ENCODE data around the gene PRDM8. TPM values are rescaled to one million over a fixed set of nuclear protein-coding genes. Genes with fewer than 3 reads are reported as not detected.

The PRDM8 gene
- total RNA-seq, 4 donors from 2014 or later, result 24.1 to 63.5 (median 34.3) TPM

DNA sequence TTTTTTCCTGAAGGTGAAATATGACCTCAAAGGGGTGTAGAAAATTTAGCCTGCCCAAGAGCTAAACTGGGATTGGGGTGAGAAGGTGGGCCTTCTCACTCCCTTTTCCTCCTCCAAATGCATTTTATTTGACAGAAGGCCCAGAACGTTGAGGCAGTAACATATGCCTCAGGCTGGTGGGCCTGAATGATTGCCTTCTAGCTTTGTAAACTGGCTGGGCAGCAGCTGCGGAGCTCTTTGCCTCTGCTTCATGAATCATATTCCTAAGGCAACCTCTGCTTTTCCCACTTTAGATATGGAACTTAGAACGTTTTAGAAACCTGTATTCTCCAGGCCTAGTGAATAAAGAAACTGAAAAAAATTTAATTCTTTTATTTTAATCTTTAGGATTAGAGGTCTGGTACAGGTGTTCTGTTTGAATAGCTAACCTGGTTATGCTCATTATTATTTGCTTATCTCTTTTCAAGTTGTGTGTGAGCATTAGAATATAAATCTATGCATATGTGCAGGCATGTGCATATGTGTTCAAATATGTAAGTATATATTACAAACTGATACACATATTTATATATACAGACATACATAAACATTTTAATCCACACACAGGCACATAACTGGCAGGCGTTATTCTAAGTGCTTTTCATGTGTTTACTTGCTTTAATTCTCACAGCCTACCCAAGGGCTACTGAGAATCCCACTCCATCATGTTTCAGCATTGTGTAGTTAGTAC is 11.5 kb downstream of the PRDM8 start:
- TF ChIP-seq POLR2AphosphoS5 (IDR thresholded peaks at IDR 0.05) (no peak), CTCF (IDR thresholded peaks at IDR 0.05) (no peak), EP300 (IDR thresholded peaks at IDR 0.05) (no peak), POLR2A (IDR thresholded peaks at IDR 0.05; ENCODE audit: low read depth) (no peak)
- Histone ChIP-seq H3K4me3 (no peak overlapping the region), H3K9me3 (no peaks in the 10 kb centered on the region), H3K27me3 (peaks cover 0 to 9% (median 0%) of the 10 kb centered on the region in 4 donors), H3K27ac (replicated peaks in 1 of 4) (no peak overlapping the region), H3K36me3 (no peaks in the 10 kb centered on the region), H3K4me1 (peaks cover 6 to 24% (median 17%) of the 10 kb centered on the region in 4 donors)
- DNase-seq (ENCODE audit: extremely low spot score), result no peak
- intact Hi-C loops (cut with DNase I), result no loop called here
- whole genome bisulfite sequencing, result 87% methylated on average over 4 of the region's 4 CpGs

GRCh38 chr4:80209340-80209701 is 12.0 kb downstream of the PRDM8 start:
- TF ChIP-seq POLR2AphosphoS5 (IDR thresholded peaks at IDR 0.05) (no peak), EP300 (IDR thresholded peaks at IDR 0.05) (no peak), CTCF (IDR thresholded peaks at IDR 0.05) (no peak), POLR2A (IDR thresholded peaks at IDR 0.05; ENCODE audit: low read depth) (no peak)
- no peaks in the 10 kb centered on the region for H3K36me3 ChIP-seq
- WGBS, result 96% methylated on average over 2 of the region's 2 CpGs
- peaks cover 6 to 19% (median 14%) of the 10 kb centered on the region in 4 donors for H3K4me1 ChIP-seq
- H3K9me3 ChIP-seq, result no peaks in the 10 kb centered on the region
- H3K4me3 ChIP-seq, result no peak overlapping the region
- no peak overlapping the region for H3K27ac ChIP-seq (replicated peaks in 1 of 4)
- peaks cover 0 to 9% (median 0%) of the 10 kb centered on the region in 4 donors for H3K27me3 ChIP-seq
- DNase-seq (ENCODE audit: extremely low spot score), result no peak
- intact Hi-C loops (cut with DNase I), result no loop called here

DNA sequence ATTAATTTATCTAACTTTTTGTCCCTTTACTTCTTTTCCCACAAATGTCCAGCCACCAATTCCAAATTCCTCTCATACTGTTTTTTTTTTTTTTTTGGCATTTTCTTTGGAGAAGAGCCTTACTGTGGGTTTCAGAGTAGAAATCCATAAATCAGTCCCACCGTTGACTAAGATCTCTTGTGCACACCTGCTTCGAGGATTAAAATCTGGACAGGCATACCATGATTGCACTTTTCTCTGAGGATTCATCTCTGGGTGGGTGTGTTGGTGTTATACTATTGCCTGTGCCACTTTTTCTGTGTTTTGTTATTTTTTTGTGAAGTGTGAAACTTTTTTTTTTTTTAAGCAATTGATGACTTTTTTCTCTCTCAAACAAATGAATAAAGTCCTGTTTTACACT is 13.2 kb downstream of the PRDM8 start:
- intact Hi-C loops (cut with DNase I), result loop anchor here (5.0 kb wide), 1 partner anchor 1258 kb away; no protein-coding TSS in a partner anchor
- TF ChIP-seq POLR2AphosphoS5 (IDR thresholded peaks at IDR 0.05) (no peak), POLR2A (IDR thresholded peaks at IDR 0.05; ENCODE audit: low read depth) (no peak), EP300 (IDR thresholded peaks at IDR 0.05) (no peak), CTCF (IDR thresholded peaks at IDR 0.05) (no peak)
- Histone ChIP-seq H3K36me3 (no peaks in the 10 kb centered on the region), H3K27ac (replicated peaks in 1 of 4) (no peak overlapping the region), H3K4me1 (peaks cover 6 to 16% (median 13%) of the 10 kb centered on the region in 4 donors), H3K4me3 (no peak overlapping the region), H3K27me3 (peaks cover 0 to 9% (median 0%) of the 10 kb centered on the region in 4 donors), H3K9me3 (no peaks in the 10 kb centered on the region)
- no peak for DNase-seq (ENCODE audit: extremely low spot score)
- WGBS, result 75% methylated on average over 2 of the region's 2 CpGs

GRCh38 chr4:80213117-80213815 is 16.0 kb downstream of the PRDM8 start:
- no peak overlapping the region for H3K4me3 ChIP-seq
- H3K4me1 ChIP-seq, result peaks cover 3 to 21% (median 12%) of the 10 kb centered on the region in 4 donors
- no peaks in the 10 kb centered on the region for H3K9me3 ChIP-seq
- intact Hi-C loops (cut with DNase I), result loop anchor here (5.0 kb wide), 1 partner anchor 1261 kb away; no protein-coding TSS in a partner anchor
- H3K27ac ChIP-seq (replicated peaks in 1 of 4), result peak overlapping the region in 3 of 4 donors; percentile 2 to 47 (median 26)
- 51% methylated on average over 5 of the region's 5 CpGs for WGBS
- H3K36me3 ChIP-seq, result no peaks in the 10 kb centered on the region
- DNase-seq (ENCODE audit: extremely low spot score), result no peak
- H3K27me3 ChIP-seq, result no peaks in the 10 kb centered on the region
- no peak for TF ChIP-seq EP300 (IDR thresholded peaks at IDR 0.05)

DNA sequence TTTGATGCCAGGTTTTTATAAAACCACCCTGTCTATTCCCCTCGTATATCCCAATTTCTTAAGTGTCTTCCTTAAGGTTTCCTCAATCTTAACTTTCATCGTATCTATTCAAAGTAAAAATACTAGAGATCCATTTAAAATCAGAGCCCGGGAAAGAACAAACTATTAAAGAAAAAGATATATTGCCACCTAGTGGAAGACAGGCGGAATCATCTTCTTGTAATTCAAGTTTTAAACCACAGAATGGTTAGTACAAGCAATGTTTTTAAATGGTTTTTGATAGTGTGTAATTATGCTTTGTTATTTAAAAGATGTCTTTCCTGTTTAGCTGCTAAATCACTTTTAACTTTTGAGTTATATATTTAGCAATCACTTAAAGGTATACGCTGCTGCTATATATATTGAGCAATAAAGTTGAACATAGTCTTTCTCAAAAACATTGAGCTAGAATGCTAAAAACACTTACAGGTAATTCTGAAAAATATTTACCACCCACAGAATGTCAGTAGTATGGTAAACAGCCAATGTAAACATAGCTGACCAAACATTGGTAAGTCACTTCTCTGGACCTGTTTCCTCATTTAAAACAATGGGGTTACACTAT is 18.2 kb downstream of the PRDM8 start:
- intact Hi-C loops (cut with DNase I), result no loop called here
- 8% methylated on average over 5 of the region's 5 CpGs for WGBS
- DNase-seq (ENCODE audit: extremely low spot score), result no peak
- peaks cover 3 to 21% (median 12%) of the 10 kb centered on the region in 4 donors for H3K4me1 ChIP-seq
- H3K27me3 ChIP-seq, result no peaks in the 10 kb centered on the region
- H3K36me3 ChIP-seq, result no peaks in the 10 kb centered on the region
- peak overlapping the region in 2 of 4 donors; percentile 16 to 41 for H3K27ac ChIP-seq (replicated peaks in 1 of 4)
- no peaks in the 10 kb centered on the region for H3K9me3 ChIP-seq
- TF ChIP-seq CTCF (IDR thresholded peaks at IDR 0.05) (peak; percentile 76 to 83 (median 79)), EP300 (IDR thresholded peaks at IDR 0.05) (no peak)
- peak overlapping the region in 1 of 4 donors; percentile 4 for H3K4me3 ChIP-seq

All from esophagus muscularis mucosa (tissue), 4 donors.